Muscle layer of duodenum (tissue), 2 donors: ENCODE results near the gene PLA2G4D.

Experiments used
- H3K27ac ChIP-seq: one replicate; pipeline ENCODE4 v1.7.0; 2013; ENCODE audit warnings: mild to moderate bottlenecking, low read length
- H3K27me3 ChIP-seq: one replicate; pipeline ENCODE4 v1.7.0; 2013; ENCODE audit warnings: low read depth, mild to moderate bottlenecking, control low read depth, low read length
- H3K36me3 ChIP-seq, 2 donors: one replicate each; pipeline ENCODE4 v1.7.0; 2013; ENCODE audit warnings: low read length in 2 of 2, control low read depth in 1 of 2, mild to moderate bottlenecking in 1 of 2; ENCODE audit not compliant: insufficient read depth in 2 of 2, control insufficient read depth in 1 of 2
- H3K4me1 ChIP-seq, 2 donors: one replicate each; pipeline ENCODE4 v1.7.0; 2013; ENCODE audit warnings: low read length in 2 of 2, mild to moderate bottlenecking in 2 of 2, control low read depth in 1 of 2, moderate library complexity in 1 of 2; ENCODE audit not compliant: insufficient read depth in 2 of 2, control insufficient read depth in 1 of 2
- H3K4me3 ChIP-seq, 2 donors: one replicate each; pipeline ENCODE4 v1.7.0; 2013; ENCODE audit warnings: low read length in 2 of 2, low read depth in 1 of 2, mild to moderate bottlenecking in 1 of 2
- H3K9me3 ChIP-seq, 2 donors: one replicate each; pipeline ENCODE4 v1.7.0; 2013; ENCODE audit warnings: low read length in 2 of 2, control low read depth in 1 of 2, mild to moderate bottlenecking in 1 of 2; ENCODE audit not compliant: control insufficient read depth in 1 of 2
- donor health status: healthy.

PLA2G4D gene

GRCh38 chr15:42031198-42031915 lies 63.0 kb downstream of the PLA2G4D start:
- Histone ChIP-seq H3K27ac (no peak overlapping the region), H3K27me3 (no peaks in the 10 kb centered on the region), H3K4me1 (no peaks in the 10 kb centered on the region), H3K4me3 (no peak overlapping the region), H3K9me3 (no peaks in the 10 kb centered on the region), H3K36me3 (no peaks in the 10 kb centered on the region)

- no peak overlapping the region for H3K27ac ChIP-seq
- H3K27me3 ChIP-seq, result no peaks in the 10 kb centered on the region
- H3K9me3 ChIP-seq, result no peaks in the 10 kb centered on the region
- H3K36me3 ChIP-seq, result no peaks in the 10 kb centered on the region
- H3K4me1 ChIP-seq, result no peaks in the 10 kb centered on the region
- H3K4me3 ChIP-seq, result no peak overlapping the region
These were observed 66.8 kb downstream of the PLA2G4D start for GRCh38 chr15:42027521-42027920.

DNA sequence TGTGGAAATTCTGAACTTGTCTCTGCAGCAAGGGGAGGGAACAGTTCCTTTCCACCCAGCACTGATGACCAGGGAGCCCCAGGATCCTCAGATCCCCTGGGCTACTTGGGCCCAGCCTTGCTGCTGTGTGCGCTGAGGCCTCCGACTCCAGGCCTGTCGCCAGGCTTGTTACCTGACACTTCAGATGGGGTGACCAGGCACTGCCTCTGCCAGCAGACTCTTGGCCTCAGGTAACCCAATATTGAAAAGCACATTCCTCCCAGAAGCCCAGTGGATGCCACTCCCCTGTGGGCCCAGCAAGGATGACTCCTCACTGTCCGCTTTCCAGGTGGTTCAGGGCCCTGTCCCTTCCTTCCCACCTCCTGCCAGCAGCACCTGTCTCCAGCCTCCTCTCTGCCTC lies 70.1 kb downstream of the PLA2G4D start:
- no peaks in the 10 kb centered on the region for H3K27me3 ChIP-seq
- H3K4me3 ChIP-seq, result no peak overlapping the region
- H3K4me1 ChIP-seq, result no peaks in the 10 kb centered on the region
- H3K9me3 ChIP-seq, result no peaks in the 10 kb centered on the region
- H3K36me3 ChIP-seq, result no peaks in the 10 kb centered on the region
- no peak overlapping the region for H3K27ac ChIP-seq

- no peak overlapping the region for H3K4me3 ChIP-seq
- H3K27ac ChIP-seq, result no peak overlapping the region
- no peaks in the 10 kb centered on the region for H3K9me3 ChIP-seq
- H3K4me1 ChIP-seq, result no peaks in the 10 kb centered on the region
- no peaks in the 10 kb centered on the region for H3K27me3 ChIP-seq
- no peaks in the 10 kb centered on the region for H3K36me3 ChIP-seq
These were observed 72.8 kb downstream of the PLA2G4D start for GRCh38 chr15:42021593-42021992.

DNA sequence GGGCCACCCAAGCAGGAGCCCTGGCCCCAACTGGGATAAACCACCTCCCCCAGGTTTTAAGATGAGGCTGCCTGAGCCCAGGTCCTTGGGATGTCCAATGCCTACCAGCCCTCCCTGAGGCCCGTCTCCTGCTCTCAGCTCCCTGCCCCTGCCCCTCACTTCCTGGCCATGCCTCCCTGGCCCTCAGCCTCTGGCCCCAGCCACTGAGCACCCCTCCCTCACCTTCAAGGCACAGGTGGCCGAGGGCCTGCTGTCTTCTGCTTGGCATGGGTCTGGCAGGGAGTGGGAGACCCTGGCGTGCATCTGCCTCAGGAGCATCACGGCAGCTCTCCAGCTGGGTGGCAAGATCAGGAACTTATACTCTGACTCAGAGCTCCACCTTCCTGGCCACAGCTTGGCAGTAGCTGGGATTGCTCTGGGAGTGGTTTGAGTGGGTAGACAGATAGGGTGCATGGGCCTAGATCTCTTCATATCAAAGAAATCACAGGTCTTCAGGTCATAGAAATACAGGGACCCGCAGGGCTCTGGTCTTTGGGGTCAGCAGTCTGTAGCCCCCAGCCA lies 73.6 kb downstream of the PLA2G4D start, which contains the start of gene PLA2G4E:
Gene PLA2G4E (minus strand): TSS at position 330 of the 561 bp plus-strand sequence. CDS start 12 bp downstream, at position 318.
- Histone ChIP-seq H3K4me3 (no peak within 1 kb of the TSS), H3K4me1 (no peaks in the 10 kb centered on the region), H3K9me3 (no peaks in the 10 kb centered on the region), H3K27ac (no peak within 1 kb of the TSS), H3K27me3 (no peaks in the 10 kb centered on the region), H3K36me3 (no peaks in the 10 kb centered on the region)

DNA sequence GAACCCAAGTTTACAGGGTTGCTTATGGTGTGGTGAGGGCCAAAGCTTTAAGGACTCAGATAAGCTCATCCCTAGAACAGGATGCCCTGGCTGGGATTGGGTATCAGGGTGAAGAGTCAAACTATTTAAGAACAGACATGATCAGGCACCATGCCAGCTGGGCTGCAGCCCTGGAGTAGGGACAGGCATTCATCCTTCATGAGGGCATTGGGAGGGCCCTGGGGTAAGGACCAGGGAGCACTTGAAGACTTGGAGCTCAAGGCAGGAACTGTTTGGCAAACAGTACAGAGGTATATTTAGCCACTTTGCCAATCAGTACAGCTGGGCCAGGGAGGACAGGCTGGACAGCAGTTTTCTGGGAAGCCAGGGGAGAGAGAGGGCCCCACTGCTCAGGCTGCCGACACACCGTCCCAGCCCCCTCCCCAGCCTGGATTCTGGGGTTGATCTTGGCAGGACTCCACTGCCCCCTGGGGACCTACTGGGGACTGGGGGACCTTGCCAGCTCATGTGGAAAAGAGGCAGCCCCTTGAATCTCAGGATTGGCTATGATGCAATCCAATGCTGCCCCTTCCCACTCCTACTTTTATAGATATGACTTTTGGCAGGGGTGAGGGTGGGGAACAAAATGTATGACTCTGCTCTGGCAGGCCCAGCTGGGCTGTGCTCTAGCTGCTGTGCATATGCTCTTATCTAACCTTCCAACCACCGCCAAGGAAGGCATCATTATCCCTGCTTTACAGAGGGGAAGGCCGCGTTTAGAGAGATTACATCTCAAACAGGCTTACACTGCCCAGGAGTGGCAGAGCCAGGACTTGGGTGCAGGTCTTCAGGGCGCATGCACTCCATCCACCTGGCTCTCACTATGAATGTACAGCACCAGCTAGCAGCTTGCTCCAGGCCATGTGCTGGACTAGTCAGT lies 75.8 kb downstream of the PLA2G4D start:
- Histone ChIP-seq H3K27ac (no peak overlapping the region), H3K4me1 (no peaks in the 10 kb centered on the region), H3K4me3 (no peak overlapping the region), H3K36me3 (no peaks in the 10 kb centered on the region), H3K27me3 (no peaks in the 10 kb centered on the region), H3K9me3 (no peaks in the 10 kb centered on the region)
